HG03280 (cell line): ENCODE results near the gene TK2.
"Not testable (repeated sequence)": the region's sequence is repeated elsewhere in the genome, so short reads cannot be mapped to it uniquely, and the experiment has no call there.

Experiments
- ATAC-seq: cut with Tn5 transposase; IDR thresholded peaks from one replicate; pipeline ENCODE4 v1.9.1; 2021; ENCODE audit warnings: mild to moderate bottlenecking, moderate library complexity; ENCODE audit not compliant: unreplicated experiment

TK2 gene

DNA sequence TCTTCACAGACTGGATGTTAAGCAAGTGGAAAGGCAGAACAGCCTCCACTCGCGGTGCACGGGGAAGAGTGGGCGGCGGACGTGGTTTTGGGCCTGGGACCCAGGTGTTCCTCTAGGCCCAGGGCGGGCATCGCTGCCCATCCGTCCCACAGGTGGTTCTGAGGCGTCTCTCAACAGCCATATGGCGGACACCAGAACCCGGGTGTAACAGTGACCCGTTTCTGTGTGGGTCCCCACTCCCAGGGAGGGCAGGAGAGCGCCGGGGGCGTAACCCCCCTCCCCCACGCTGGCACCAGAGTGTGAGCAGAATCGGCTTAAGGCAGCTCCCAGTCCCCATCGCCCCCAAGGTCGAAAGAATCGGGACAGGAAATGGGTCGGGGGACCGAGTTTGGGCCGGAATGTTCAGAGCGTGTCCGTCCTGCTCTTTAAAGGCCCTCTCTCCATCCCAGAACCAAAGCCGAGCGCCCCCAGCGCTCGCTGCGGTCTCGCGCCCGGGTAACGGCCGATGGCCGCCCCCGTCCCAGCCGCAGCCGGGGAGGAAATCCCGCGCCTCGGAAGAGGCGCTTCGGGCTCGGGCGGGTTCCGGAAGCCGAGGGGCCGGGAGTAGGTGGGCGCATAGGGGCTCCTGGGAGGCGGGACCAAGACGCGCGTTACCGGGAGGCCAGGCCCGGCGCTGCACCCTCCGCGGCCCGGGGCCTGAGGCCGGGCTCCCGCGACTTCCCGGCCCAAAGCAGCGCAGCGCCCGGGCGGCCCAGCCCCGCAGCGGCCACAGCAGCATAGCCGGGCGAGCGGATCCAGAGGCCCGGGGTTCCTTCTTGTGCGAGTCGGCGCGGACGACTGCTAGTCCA, at the start of gene TK2:
TK2 (minus strand) TSS at position 839 of the 848 bp plus-strand sequence; CDS start at position 778, 61 bp downstream.
- ATAC-seq: no peak

DNA sequence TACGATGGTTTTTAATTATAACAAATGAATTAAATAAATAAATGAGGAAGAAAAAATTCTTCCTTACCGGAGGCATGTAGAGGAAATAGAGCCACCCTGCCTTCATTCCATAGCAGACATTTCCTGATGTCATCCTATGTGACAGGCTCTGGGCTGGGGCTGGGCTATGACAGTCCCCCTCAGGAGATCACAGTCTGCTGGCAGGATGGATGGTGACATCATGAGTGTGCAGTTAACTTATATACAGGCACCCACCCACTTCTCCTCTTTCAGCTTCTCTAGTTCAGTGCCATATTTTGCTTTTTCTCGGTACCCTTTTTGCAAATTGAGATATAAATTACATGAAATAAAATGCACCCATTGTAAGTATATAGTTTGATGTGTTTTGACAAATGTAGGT, 48.2 kb upstream of the TK2 start:
- no peak for ATAC-seq

DNA sequence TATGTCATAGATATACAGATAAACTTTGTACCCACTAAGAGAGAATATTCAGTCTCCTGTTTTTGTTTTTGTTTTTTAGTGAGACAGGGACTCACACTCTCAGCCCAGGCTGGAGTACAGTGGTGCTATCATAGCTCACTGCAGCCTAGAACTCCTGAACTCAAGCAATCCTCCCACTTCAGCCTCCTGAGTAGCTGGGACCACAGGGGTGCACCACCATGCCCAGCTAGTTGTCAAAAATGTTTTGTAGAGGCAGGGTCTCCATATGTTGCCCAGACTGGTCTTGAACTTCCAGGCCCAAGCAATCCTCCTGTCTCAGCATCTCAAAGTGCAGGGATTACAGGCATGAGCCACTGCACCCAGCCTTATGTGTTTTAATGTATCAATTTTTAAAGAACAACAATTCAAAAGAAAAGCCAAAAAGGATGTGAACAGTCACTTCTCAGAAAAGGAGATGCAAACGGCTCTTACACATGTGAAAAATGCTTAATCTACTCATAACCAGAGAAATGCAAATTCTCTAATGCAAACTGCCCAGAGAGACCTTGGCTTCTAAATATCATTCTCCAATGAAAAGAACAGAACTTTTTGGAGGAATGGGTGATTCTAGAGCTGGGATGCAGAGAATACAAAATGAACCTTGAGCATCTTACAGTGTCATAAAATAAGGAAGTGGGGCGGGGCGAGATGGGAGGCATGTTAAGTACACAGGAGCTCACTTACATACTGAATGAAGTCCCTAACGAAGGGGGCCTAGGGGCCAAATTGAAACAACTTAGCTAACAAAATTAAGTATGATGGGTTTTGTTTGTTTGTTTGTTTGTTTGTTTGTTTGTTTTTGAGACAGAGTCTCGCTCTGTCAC, 47.3 kb upstream of the TK2 start:
- no peak for ATAC-seq

DNA sequence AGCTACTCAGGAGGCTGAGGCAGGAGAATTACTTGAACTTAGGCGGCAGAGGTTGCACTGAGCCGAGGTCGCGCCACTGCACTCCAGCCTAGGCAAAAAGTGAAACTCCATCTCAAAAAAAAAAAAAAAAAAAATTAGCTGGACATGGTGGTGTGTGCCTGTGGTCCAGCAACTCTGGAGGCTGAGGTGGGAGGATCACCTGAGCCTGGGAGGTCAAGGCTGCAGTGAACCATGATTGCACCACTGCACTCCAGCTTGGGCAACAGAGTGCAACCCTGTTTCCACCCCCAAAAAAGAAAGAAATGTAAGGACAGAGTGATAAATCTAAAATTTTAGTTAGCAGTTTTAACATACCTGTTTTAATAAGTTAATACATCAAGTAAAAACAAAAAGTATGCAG, 46.6 kb upstream of the TK2 start:
- not testable (repeated sequence) for ATAC-seq

DNA sequence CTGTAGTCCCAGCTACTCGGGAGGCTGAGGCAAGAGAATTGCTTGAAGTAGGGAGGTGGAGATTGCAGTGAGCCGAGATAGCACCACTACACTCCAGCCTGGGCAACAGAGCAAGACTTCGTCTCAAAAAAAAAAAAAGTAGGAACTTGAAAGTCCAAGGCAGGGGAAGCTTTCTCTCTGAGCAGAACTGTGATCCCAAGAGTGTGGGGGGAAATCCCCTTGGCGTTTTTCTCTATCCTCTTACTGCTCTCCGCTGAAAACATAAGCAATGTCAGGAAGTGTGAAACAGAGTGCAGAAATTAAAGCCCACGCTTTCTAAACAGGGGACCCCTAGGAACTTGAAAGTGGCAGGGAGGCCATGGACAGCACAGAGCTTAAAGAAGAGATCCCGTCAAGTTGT, 44.8 kb upstream of the TK2 start:
- ATAC-seq: no peak

DNA sequence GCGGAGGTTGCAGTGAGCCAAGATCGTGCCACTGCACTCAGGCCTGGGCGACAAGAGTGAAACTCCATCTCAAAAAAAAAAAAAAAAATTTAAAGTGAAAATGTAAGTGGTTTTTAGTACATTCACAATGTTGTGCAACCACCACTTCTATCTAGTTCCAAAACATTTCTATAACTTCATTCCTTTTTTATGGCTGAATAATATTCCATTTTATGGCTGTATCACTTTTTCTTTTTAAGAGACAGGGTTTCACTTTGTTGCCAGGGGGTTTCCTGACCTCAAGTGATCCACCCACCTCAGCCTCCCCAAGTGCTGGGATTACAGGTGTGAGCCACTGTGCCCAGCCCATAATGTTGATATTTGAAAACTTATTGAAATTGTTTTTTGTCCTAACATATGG, 42.9 kb upstream of the TK2 start:
- no peak for ATAC-seq

DNA sequence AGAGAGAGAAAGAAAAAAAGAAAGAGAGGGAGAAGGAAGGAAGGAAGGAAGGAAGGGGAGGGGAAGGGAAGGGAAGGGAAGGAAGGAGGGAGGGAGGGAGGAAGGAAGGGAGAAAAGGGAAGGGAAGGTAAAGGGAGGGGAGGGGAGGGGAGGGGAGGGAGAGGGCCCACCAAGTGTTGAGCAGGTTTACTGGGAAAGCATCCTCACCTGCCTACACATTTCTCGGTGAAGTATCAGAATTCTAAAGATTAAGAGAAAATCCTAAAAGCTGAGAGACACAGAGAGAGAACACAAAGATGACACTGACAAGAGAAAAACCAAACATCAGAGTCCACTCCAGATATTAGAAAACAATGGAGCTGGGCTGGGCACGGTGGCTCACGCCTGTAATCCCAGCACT, 42.3 kb upstream of the TK2 start:
- no peak for ATAC-seq

DNA sequence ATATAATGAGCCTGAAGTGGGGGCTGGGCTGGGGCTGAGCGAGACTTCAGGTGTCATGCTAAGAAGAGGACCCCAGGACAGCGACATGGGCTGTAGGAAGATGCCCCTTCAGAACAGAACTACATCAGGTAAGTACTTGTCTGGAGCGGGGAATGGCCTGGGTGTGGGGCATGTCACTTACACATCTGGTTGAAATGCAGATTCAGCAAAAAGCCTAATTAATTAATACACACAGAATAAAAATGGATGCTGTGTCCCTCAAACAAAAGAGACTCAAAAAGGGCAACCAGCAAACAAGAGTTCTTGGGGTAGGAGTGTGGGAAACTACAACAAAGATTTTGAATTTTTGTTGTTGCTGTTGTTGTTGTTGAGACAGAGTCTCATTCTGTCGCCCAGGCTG, 41.1 kb upstream of the TK2 start:
- no peak for ATAC-seq

DNA sequence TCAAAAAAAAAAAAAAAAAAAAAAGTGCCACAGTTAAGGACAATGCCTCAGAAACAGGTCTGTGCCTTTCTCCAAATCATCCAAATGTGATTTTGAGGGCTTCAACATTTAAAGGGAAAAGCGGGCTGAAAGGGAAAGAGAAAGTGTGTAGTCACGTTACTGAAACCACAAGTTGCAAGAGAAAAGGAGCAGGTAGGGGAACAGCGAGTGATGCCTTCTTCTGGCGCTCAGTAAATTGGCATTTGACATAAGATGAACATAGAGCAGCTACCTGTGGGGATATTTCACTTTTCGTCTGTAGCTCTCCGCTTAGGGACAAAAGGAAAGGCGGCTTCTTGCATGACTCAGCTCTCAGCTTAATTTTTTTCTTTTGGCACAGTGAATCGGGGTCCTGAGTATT, 40.4 kb upstream of the TK2 start:
- ATAC-seq: no peak

DNA sequence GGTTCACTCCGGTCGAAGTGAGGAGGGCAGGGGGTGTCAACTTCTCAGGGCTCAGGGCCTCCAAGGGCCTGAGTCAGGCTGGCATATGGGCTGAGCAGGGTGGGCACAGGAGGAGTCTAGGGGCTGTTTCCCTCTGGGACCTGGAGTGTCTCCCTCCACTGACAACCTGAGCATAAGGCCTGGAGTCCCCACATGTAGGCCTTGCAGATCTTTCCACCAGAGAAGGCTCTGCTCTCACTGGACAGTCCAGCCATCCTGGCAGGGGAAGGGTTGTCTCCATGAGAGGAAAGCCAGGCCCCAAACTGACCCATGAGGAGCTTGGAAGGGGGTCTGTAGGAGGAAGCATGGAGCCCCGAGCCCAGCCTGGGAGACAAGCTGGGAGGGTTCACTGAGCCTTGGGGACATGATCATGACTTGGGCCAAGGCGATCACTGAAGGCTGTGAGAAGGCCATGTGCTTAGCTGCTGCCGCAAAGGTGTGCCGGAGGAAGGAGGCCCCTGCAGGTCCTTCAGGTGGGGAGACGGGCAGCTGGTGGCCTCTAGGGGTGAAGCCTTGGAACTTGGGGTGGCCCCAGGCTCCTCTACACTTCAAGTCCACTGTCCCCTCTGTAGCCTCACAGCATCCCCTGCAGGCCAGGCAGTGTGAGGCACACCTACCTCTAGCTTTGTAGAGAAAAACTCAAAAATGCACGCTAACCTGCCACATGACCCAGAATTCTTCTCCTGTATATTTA, 39.2 kb upstream of the TK2 start:
- ATAC-seq: peak; percentile 71

DNA sequence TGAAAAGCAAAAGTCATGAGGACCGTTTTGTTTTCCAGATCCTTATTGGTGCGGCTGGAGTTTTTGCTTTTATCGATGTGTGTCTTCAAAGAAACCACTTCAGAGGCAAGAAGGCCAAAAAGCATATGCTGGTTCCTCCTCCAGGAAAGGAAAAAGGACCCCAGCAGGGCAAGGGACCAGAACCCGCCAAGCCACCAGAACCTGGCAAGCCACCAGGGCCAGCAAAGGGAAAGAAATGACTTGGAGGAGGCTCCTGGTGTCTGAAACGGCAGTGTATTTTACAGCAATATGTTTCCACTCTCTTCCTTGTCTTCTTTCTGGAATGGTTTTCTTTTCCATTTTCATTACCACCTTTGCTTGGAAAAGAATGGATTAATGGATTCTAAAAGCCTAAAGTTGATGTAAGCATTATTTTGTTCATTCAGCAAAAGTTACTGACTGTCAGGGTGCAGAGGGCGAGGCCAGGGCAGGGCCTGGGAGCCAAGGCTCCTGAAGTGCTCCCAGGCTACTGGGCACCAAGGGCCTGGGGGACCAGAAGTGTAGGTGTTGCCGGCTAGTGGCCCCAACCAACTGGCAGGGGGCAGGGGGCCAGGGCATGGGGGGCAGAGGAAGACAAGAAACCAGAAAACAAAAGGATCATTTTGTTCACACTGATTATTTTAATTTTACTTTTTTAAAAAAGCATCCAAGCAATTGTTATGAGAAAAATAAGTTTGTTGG, 38.1 kb upstream of the TK2 start:
- no peak for ATAC-seq

DNA sequence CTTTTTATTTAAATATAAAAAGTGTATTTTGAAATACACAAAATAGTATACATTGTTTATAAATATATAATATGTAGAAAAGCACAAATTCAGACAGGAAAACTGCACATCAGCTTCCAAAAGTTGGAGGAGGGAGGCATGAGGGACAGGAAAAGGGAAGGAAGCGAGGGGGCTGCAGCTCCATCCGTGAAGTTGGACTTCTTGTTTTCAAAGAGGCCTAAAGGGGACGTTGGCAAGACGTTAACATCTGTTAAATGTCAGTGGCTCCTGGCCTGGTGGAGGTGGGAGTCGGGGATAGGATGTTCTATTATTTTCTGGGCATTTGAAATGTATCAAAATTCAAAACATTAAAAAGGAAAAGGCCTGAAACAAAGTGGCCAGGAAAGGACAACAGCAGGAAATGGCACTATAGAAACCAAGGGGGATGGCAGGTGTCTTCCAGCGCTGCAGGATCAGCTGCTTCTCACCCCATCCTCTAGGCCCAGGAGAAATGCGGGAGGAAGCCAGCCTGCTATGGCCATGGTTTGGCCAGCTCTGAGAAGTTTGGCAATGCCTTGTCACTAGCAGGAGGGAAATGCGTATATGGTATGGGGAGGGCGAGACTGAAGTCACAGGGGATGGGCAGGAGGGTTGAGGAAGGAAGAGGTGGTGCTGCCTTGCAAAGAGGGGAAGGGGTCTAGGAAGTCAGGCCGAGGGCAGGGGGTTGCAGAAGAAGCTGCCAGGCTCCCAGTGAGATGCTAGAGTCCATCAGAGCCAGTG, 35.7 kb upstream of the TK2 start:
- ATAC-seq: no peak

DNA sequence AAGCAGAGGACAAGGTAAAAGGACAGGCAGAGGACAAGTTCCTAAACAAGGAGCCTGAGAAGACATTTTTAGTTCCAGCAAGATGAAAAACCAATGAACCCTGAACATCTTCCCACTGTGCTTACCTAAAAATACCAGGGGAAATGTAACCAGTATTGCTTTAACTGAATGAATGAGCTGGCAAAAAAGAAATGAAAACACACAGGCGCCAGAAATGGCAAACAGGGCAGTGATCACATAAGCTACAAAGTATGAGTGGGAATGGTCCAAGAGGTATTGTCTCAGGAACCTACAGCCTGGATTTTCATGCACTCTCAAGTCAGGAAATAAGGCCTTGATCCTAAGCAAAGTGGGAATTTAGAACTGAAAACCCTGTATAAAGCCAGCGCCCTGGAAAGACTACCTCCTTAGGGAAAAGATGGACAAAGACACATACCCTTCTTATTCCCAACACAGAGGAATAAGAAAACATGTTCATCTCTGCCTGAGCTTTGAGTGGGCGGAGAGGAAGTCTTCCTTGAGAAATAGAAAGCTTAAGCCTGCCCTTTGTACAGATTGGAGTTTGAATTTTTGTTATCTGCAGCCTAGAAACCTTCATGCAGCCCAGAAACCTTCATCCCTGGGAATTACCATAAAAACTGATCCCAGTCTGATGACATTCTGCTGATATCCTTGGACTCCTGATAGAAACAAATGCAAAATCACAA, 31.5 kb upstream of the TK2 start:
- ATAC-seq: no peak

DNA sequence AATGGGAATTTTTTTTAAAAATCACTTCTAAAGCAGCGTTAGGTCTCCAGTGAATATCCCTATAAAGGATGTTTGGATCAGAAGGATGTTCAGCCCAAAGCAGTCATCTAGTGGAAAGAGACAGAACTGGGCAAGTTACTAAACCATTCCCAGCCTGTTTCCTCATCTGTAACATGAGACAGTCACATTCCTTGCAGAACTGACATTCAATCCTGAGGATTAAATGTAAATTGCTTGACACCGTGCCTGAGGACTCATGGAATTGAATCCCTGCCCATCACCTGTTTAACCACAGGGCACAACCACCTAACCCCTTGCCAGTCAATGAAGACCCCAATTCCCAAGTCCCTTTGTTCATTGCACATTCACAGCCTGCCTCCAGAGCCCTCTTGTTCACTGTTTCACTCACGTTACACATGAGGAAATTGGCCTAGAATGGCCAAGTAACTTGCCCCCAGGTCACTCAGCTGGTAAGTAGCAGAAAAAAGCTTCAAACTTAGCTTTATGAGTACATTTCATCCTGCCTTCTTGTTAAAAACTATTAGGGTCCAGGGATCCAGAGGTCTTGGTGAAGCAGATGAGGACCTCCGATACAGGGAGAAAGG, 30.8 kb upstream of the TK2 start:
- ATAC-seq: no peak

DNA sequence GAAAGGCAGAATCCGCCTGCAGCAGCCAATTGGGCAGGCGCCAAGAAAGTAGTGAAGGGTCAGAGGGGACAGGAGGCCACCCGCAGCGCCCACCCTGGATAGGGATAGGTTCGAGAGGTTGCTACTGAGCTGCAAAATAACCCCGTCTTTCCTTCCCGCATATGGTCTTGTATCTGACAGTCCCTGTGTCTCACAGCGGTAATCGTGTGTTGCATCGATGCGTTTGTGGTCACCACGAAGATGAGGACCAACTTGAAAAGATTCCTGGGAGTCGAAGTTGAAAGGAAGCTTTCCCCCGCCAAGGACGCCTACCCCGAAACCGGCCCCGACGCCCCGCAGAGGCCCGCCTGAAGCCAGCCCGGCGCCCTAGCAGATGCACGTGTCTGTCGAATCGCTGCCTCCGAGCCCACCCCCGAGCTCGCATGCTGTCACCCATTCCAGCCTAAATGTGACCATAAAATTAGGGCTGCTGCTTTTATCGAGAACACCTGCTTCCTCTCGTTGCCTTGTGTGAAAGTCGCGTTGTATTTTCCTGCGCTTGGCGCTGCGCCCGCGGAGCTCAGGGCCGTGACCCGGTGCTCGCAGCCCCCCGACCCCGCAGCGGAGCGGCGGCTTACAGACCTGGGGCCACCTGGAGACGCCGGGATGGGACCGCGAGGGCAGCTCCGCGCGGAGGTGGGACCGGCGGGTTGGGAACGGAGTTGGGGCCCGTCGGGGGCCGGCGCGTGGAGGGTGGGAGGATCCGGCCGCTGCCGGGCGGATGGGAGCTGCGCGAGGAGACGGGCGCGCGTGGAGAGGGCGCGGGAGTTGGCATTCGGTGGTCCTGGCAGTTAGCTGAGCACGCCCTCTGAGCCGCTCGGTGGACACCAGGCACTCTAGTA, 29.0 kb upstream of the TK2 start, which contains the start of gene CMTM2:
CMTM2 (plus strand) TSS at position 813 of the 881 bp plus-strand sequence. CDS start 145 bp downstream, outside the sequence.
- no peak for ATAC-seq

DNA sequence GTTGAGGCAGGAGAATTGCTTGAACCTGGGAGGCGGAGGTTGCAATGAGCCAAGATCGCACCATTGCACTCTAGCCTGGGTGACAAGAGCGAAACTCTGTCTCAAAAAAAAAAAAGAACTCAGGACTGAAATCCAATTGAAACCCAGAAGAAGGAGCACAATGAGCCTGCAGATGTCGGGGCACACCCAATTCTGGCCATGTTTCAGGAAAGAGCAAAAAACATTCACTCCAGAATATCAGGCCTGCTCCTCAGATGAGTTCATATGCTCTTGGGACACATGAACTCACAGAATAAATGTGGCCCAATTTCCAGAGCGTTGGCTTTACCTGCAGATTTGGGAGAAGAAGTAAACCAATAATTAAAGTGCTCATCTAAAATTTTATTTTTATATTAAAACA, 26.4 kb upstream of the TK2 start:
- no peak for ATAC-seq

DNA sequence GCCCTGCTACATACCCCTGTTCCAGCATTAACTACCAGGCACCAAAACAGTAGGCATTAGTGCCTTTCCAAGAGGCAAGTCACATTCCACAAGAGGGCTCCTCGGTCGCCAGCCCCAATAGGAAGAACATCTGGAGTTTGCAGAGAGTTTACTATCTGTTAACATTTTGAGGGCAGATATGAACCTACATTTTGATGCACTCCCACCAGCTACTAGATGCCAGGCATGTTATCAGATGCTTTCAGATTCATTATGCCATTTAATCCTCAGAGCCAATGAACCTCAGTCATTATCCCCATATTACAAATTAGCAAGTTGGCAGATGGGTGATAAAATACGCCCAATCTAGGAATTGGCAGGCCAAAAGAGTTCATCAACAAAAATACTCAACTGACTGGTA, 25.1 kb upstream of the TK2 start:
- ATAC-seq: no peak

DNA sequence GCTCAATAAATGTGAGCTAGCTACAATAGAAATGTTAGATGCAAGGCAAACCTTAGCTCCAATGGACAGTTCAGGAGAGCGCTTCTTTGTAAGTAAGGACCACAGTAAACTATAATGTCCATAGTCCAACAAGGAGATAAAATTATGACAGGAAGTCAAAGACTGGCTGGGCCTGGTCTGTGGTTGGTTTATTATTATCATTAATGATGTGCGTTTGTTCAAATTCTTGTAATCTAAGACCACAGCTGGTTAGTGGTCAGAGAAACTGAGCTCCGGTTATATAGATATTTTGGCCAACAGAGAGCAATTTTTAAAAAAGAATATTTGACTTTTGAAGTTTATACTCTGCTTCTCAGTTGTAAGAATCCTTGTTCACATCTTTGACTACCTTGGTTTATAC, 24.6 kb upstream of the TK2 start:
- ATAC-seq: no peak
